ENCODE measurements around the gene NEDD9. TPM values are rescaled to one million over a fixed set of nuclear protein-coding genes. Genes with fewer than 3 reads are reported as not detected.
A peak's percentile ranks its signal among the peaks of the same experiment; 100 is the strongest.

Gene NEDD9
- total and polyA plus RNA-seq, 2 of the 13 experiments (the other 11 are each of a cell fraction or from before 2014, with no cell fraction given): 27.1 to 389 TPM

GRCh38 chr6:11241793-11242201 lies 9.3 kb upstream of the NEDD9 start (continued):
- TF ChIP-seq TARDBP (CRISPR knock-in tag; IDR thresholded peaks at IDR 0.05) (peak; percentile 83), PREB (CRISPR knock-in tag; IDR thresholded peaks at IDR 0.05) (no peak), ZNF891 (CRISPR knock-in tag; IDR thresholded peaks at IDR 0.05) (peak; percentile 93), ETS1 (CRISPR knock-in tag; IDR thresholded peaks at IDR 0.05) (no peak; the same call in 1 of the 2 replicates), ZNF256 (CRISPR knock-in tag; conservative IDR thresholded peaks at IDR 0.05) (0 out of 2 replicates have a peak, but pooled peaks have one; percentile 43), ZEB1 (IDR thresholded peaks at IDR 0.05; ENCODE audit: insufficient replicate concordance, low read depth) (no peak), ZNF740 (CRISPR knock-in tag; IDR thresholded peaks at IDR 0.05) (no peak; the same call in 1 of the 2 replicates), ZNF263 (CRISPR knock-in tag; IDR thresholded peaks at IDR 0.05) (peak; percentile 83), BRCA1 (CRISPR knock-in tag; IDR thresholded peaks at IDR 0.05) (peak; percentile 58; the same call in 1 of the 2 replicates), THYN1 (CRISPR knock-in tag; IDR thresholded peaks at IDR 0.05; ENCODE audit: borderline replicate concordance, low read depth) (no peak), ZNF879 (CRISPR knock-in tag; IDR thresholded peaks at IDR 0.05) (peak; percentile 63; the same call in 1 of the 2 replicates), KLF12 (CRISPR knock-in tag; IDR thresholded peaks at IDR 0.05; ENCODE audit: borderline replicate concordance) (peak; percentile 75), SP1 (IDR thresholded peaks at IDR 0.05) (no peak), SP1 (CRISPR knock-in tag; IDR thresholded peaks at IDR 0.05) (no peak), ELF3 (CRISPR knock-in tag; IDR thresholded peaks at IDR 0.05) (peak; percentile 61; the same call in 1 of the 2 replicates), ZNF224 (CRISPR knock-in tag; IDR thresholded peaks at IDR 0.05) (peak; percentile 82; the same call in 1 of the 2 replicates), THAP11 (CRISPR knock-in tag; IDR thresholded peaks at IDR 0.05) (peak; percentile 69), NONO (IDR thresholded peaks at IDR 0.05) (no peak), NONO (CRISPR knock-in tag; conservative IDR thresholded peaks at IDR 0.05) (peak; percentile 74), U2AF1 (optimal IDR thresholded peaks at IDR 0.05; ENCODE audit: low read depth, low read length) (peak; percentile 45), BCL6 (CRISPR knock-in tag; IDR thresholded peaks at IDR 0.05) (peak; percentile 80), RXRA (CRISPR knock-in tag; IDR thresholded peaks at IDR 0.05) (peak; percentile 82), ZSCAN25 (CRISPR knock-in tag; IDR thresholded peaks at IDR 0.05) (no peak), ZNF354B (CRISPR knock-in tag; IDR thresholded peaks at IDR 0.05) (no peak), ZNF230 (CRISPR knock-in tag; IDR thresholded peaks at IDR 0.05) (peak; percentile 76; the same call in 1 of the 2 replicates), CHD2 (IDR thresholded peaks at IDR 0.05; ENCODE audit: low read depth, low read length) (no peak), ETV5 (CRISPR knock-in tag; IDR thresholded peaks at IDR 0.05; ENCODE audit: borderline replicate concordance) (peak; percentile 73), TOPORS (CRISPR knock-in tag; IDR thresholded peaks at IDR 0.05) (peak; percentile 32; the same call in 1 of the 2 replicates), MYNN (CRISPR knock-in tag; IDR thresholded peaks at IDR 0.05; ENCODE audit: low read depth) (0 out of 2 replicates have a peak, but pooled peaks have one; percentile 84), ZNF121 (CRISPR knock-in tag; IDR thresholded peaks at IDR 0.05) (peak; percentile 77), KAT8 (CRISPR knock-in tag; IDR thresholded peaks at IDR 0.05) (peak; percentile 71), ARID2 (CRISPR knock-in tag; IDR thresholded peaks at IDR 0.05; ENCODE audit: borderline replicate concordance) (0 out of 2 replicates have a peak, but pooled peaks have one; percentile 50), SP140L (CRISPR knock-in tag; IDR thresholded peaks at IDR 0.05; ENCODE audit: borderline replicate concordance) (peak; percentile 88; the same call in 1 of the 2 replicates), ZNF768 (CRISPR knock-in tag; IDR thresholded peaks at IDR 0.05) (peak; percentile 84)

Data from HepG2 (cell line).